CD4-positive, alpha-beta T cell treated with Interleukin-21 for 1 hour (primary cell): Measurements from ENCODE around the gene LONP2.
"Not testable (repeated sequence)": the region's sequence is repeated elsewhere in the genome, so short reads cannot be mapped to it uniquely, and the experiment has no call there.

Experiments
- DNase-seq: peaks from one replicate; pipeline ENCODE4 v3.0.0-alpha.2; 2020

Gene LONP2

GRCh38 chr16:48235556-48236136, 8.5 kb upstream of the LONP2 start:
- DNase-seq: no peak

GRCh38 chr16:48236286-48236685, 7.8 kb upstream of the LONP2 start:
- DNase-seq: no peak

GRCh38 chr16:48240147-48240546, 4.0 kb upstream of the LONP2 start:
- not testable (repeated sequence) for DNase-seq

GRCh38 chr16:48244863-48245195, 729 bp downstream of the LONP2 start:
- no peak for DNase-seq

- DNase-seq: no peak
Observed at GRCh38 chr16:48246066-48246465, 2.0 kb downstream of the LONP2 start.

GRCh38 chr16:48247311-48247710, 3.2 kb downstream of the LONP2 start, which contains the start of gene ABCC11:
Gene ABCC11 (minus strand): TSS chr16:48247539. CDS start chr16:48231921, 15,618 bp downstream.
- DNase-seq: peak; percentile 12

GRCh38 chr16:48250520-48251278, 6.6 kb downstream of the LONP2 start:
- no peak for DNase-seq

GRCh38 chr16:48252013-48252412, 7.9 kb downstream of the LONP2 start:
- DNase-seq: no peak

GRCh38 chr16:48256579-48257177, 12.6 kb downstream of the LONP2 start:
- DNase-seq: no peak

GRCh38 chr16:48261569-48261968, 17.5 kb downstream of the LONP2 start:
- no peak for DNase-seq

- DNase-seq: no peak
Observed at GRCh38 chr16:48262631-48263030, 18.5 kb downstream of the LONP2 start.

GRCh38 chr16:48269011-48269410, 24.9 kb downstream of the LONP2 start:
- DNase-seq: no peak

- no peak for DNase-seq
Observed at GRCh38 chr16:48271728-48272127, 27.6 kb downstream of the LONP2 start.

GRCh38 chr16:48272837-48273421, 28.8 kb downstream of the LONP2 start:
- DNase-seq: no peak

- no peak for DNase-seq
Observed at GRCh38 chr16:48274476-48274875, 30.4 kb downstream of the LONP2 start.

GRCh38 chr16:48276102-48276501, 32.0 kb downstream of the LONP2 start:
- DNase-seq: no peak

GRCh38 chr16:48277158-48277557, 33.1 kb downstream of the LONP2 start:
- no peak for DNase-seq

- no peak for DNase-seq
Observed at GRCh38 chr16:48279199-48279598, 35.1 kb downstream of the LONP2 start.

GRCh38 chr16:48280546-48280945, 36.4 kb downstream of the LONP2 start:
- no peak for DNase-seq

GRCh38 chr16:48282636-48283263, 38.6 kb downstream of the LONP2 start:
- no peak for DNase-seq

GRCh38 chr16:48284772-48285409, 40.8 kb downstream of the LONP2 start:
- DNase-seq: peak; percentile 21

- no peak for DNase-seq
Observed at GRCh38 chr16:48287239-48287638, 43.1 kb downstream of the LONP2 start.

GRCh38 chr16:48291303-48291702, 47.2 kb downstream of the LONP2 start:
- DNase-seq: no peak
